Mucosa of stomach (tissue), 1 donor: Measurements from ENCODE around the gene MARVELD2.
"Not testable (repeated sequence)": the region's sequence is repeated elsewhere in the genome, so short reads cannot be mapped to it uniquely, and the experiment has no call there.

Experiments
- H3K27me3 ChIP-seq: one replicate; pipeline ENCODE4 v1.7.0; 2013; ENCODE audit warnings: mild to moderate bottlenecking, low read length; ENCODE audit not compliant: control insufficient read depth, insufficient read depth
- H3K36me3 ChIP-seq: one replicate; pipeline ENCODE4 v1.7.0; 2013; ENCODE audit warnings: low read length; ENCODE audit not compliant: control insufficient read depth, insufficient read depth
- H3K4me1 ChIP-seq: one replicate; pipeline ENCODE4 v1.7.0; 2013; ENCODE audit warnings: mild to moderate bottlenecking, low read length; ENCODE audit not compliant: control insufficient read depth, insufficient read depth
- H3K4me3 ChIP-seq: one replicate; pipeline ENCODE4 v1.7.0; 2013; ENCODE audit warnings: low read length
- H3K9ac ChIP-seq: one replicate; pipeline ENCODE4 v1.7.0; 2013; ENCODE audit warnings: mild to moderate bottlenecking, low read length, moderate library complexity
- H3K9me3 ChIP-seq: one replicate; pipeline ENCODE4 v1.7.0; 2013; ENCODE audit warnings: mild to moderate bottlenecking, low read length, moderate library complexity; ENCODE audit not compliant: control insufficient read depth
- donor health status: Pancreatic carcinoma.

MARVELD2 gene

DNA sequence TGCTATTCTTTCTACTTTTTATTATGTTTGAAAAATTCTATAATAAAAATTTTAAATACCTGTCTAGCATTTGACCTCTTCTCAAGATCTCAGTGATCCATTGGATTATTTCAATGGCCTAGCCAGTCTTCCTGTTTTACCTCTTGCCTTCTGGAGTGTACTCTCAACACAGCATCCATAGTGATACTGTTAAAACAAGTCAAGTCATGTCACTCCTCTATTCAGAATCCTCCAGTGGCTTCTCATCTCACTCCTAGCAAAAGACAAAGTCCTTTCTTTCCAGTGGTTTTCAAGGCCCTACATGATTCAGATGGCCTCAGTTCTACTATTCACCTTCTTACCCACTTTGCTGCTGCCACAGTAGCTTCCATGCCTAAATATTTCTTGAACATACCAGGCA lies 1.8 kb downstream of the MARVELD2 start:
- H3K4me3 ChIP-seq: no peak overlapping the region

DNA sequence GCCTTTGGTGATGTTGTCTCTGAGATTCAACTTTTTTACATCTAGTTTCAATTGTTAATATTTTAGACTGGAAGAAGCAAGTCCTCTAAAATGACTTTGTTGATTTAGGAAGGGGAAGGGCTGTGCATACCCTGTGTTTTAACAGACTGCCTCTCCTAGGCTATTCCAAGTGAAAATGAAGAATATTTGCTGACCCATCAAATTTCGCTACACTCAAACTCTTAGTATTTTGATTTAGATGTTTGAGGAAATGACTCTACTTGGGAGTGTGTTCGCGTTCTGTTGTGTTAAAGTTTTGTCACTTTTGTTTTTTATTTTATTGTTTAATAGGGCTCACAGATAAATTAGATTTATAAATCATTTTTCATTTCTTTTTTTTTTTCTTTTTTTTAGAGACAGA lies 3.6 kb downstream of the MARVELD2 start:
- H3K9ac ChIP-seq: no peak overlapping the region
- H3K4me3 ChIP-seq: no peak overlapping the region
- H3K27me3 ChIP-seq: no peaks in the 10 kb centered on the region
- peaks cover 6% of the 10 kb centered on the region for H3K4me1 ChIP-seq
- H3K36me3 ChIP-seq: no peaks in the 10 kb centered on the region
- no peaks in the 10 kb centered on the region for H3K9me3 ChIP-seq

More for the DNA sequence above, 1.8 kb downstream of the MARVELD2 start:
- Histone ChIP-seq H3K9ac (peak overlapping the region; percentile 99), H3K27me3 (no peaks in the 10 kb centered on the region), H3K36me3 (no peaks in the 10 kb centered on the region), H3K9me3 (no peaks in the 10 kb centered on the region), H3K4me1 (peaks cover 6% of the 10 kb centered on the region)

DNA sequence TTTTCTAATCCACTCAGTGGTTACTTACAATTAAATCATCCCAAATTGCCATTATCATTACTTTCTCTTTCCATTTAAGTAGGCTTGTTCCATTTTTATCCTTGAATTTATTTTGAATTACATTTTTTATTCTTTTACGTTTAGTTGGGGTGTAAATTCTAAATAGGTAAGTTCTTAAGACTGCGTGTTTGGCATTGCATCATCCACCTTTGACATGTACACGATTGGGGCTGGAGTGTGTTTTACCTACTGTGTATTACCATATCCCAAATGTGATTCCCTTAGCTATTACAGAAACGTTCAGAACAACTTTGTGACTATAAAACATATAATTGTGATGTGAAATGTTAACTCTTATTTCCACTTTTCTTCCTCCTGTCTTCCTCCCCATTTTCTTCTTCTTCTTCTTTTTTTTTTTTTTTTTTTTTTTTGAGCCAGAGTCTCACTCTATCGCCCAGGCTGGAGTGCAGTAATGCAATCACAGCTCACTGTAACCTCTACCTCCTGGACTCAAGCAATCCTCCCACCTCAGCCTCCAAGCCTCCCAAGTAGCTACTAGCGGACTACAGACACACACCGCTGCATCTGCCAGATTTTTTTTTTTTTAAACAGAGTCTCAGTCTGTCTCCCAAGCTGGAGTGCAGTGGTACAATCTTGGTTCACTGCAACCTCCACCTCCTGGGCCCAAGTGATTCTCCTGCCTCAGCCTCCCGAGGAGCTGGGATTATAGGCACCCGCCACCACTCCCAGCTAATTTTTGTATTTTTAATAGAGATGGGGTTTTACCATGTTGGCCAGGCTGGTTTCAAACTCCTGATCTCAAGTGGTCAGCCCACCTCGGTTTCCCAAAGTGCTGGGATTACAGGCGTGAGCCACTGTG lies 16.7 kb downstream of the MARVELD2 start:
- no peaks in the 10 kb centered on the region for H3K27me3 ChIP-seq
- no peak overlapping the region for H3K9ac ChIP-seq
- peaks cover 6% of the 10 kb centered on the region for H3K4me1 ChIP-seq
- H3K36me3 ChIP-seq: no peaks in the 10 kb centered on the region
- no peaks in the 10 kb centered on the region for H3K9me3 ChIP-seq
- H3K4me3 ChIP-seq: no peak overlapping the region

DNA sequence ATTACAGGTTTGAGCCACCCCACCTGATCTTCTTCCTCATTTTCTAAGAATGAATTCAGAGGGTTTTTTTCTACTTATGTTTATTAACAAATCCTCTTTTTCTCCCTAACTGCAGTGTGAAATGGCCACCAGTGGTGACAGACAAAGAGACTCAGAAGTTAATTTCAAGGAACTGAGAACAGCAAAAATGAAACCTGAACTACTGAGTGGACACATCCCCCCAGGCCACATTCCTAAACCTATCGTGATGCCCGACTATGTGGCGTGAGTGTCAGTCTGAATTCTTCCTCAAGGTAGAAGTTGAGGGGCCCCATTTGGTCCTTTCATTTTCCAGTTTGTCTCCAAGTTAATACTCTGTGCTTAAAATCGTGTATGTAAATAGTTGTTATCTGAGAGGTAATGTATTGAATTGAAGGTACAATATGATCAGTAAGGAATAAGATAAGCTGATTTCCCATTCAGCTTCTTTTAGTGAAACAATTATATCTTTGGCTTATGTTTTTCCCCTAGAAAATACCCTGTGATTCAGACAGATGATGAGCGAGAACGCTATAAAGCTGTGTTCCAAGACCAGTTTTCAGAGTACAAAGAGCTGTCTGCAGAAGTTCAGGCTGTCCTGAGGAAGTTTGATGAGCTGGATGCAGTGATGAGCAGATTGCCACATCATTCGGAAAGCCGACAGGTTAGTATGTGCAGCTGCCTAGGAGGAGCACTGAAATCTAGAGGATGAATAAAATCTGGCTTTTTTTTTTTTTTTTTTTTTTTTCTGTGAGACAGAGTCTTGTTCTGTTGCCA lies 17.7 kb downstream of the MARVELD2 start:
- Histone ChIP-seq H3K9ac (no peak overlapping the region), H3K4me1 (peaks cover 10% of the 10 kb centered on the region), H3K36me3 (no peaks in the 10 kb centered on the region), H3K9me3 (no peaks in the 10 kb centered on the region), H3K27me3 (no peaks in the 10 kb centered on the region), H3K4me3 (no peak overlapping the region)

DNA sequence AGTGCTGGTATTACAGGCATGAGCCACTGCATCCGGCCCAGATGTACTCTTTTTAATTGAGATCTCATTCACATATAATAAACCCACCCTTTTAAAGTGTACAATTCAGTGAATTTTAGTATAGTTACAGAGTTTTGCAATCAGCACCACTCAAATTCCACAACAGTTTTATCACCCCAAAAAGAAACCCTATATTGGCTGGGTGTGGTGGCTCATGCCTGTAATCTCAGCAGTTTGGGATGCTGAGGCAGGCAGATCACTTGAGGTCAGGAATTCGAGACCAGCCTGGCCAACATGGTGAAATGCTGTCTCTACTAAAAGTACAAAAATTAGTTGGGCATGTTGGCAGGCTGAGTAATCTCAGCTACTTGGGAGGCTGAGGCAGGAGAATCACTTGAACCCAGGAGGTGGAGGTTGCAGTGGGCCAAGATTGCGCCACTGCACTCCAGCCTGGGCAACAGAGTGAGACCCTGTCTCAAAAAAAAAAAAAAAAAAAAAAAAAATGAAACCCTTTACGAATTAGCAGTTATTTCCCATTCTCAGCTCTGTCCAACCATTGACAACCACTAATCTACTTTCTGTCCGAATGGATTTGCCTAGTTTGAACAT lies 20.5 kb downstream of the MARVELD2 start:
- H3K4me3 ChIP-seq, H3K9ac ChIP-seq, H3K9me3 ChIP-seq, H3K27me3 ChIP-seq, H3K36me3 ChIP-seq: not testable (repeated sequence)
- H3K4me1 ChIP-seq: peaks cover 11% of the 10 kb centered on the region

DNA sequence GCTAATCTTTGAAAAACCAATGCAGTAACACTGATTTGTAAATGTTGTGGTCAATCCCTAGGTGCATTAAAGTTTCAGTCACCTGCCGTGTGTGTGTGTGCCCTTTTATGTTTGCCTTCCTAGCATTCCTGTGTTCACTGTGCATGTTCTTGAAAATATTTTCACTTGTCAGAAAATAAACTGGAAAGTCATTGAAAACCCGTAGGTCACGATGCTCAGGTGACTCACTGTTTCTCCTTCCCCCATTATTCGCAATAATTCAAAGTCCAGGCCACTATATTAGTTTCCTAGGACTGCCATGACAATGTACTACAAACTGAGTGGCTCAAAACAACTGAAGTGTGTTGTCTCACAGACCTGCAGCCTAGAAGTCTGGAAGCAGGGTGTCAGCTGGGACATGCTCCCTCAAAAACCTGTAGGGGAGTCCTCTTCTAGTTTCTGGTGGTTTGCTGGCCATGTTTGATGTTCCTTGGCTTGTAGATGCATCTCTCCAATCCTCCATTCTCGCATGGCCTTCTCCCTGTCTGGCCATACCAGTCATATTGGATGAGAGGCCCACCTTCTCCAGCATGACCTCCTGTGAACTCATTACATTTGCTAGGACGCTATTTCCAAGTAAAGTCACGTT lies 29.3 kb downstream of the MARVELD2 start:
- Histone ChIP-seq H3K9ac (no peak overlapping the region), H3K9me3 (no peaks in the 10 kb centered on the region), H3K4me3 (no peak overlapping the region), H3K36me3 (no peaks in the 10 kb centered on the region), H3K27me3 (no peaks in the 10 kb centered on the region), H3K4me1 (peaks cover 15% of the 10 kb centered on the region)

DNA sequence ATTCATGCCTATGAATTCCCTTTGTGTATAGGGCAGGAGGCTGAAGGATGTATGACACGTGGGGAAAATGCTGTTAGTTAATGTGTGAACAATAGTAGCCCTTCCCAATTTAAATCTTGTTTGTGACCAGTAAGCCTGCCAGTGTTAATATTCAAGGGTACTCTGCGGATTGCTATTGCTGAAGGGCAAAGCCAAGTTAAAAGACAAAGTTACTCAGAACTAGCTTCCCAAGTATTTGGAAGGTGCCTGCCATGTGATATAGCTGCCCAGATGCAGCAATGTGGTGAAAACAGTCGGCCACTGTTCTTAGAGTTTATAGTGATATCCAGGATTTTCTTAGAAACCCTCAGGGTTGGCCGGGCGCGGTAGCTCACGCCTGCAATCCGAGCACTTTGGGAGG lies 34.6 kb downstream of the MARVELD2 start:
- no peak overlapping the region for H3K9ac ChIP-seq
- no peaks in the 10 kb centered on the region for H3K9me3 ChIP-seq
- H3K27me3 ChIP-seq: no peaks in the 10 kb centered on the region
- no peak overlapping the region for H3K4me3 ChIP-seq
- no peaks in the 10 kb centered on the region for H3K36me3 ChIP-seq
- H3K4me1 ChIP-seq: peaks cover 44% of the 10 kb centered on the region

DNA sequence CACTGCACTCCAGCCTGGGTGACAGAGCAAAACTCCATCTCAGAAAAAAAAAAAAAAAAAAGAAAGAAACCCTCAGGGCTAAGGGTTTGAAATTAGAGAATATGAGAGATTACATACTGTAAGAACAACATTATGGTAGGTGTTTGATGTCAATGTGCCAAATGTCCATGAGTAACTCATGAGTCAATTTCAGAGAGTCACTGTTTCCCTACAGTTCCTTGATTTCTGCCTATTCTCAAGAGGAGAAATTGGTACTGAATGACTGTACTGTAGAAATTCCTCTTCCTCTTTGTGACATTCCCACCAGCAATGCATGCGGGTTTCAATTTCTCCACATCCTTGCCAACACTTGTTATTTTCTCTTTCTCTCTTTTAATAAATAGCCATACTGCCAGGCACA lies 35.2 kb downstream of the MARVELD2 start:
- Histone ChIP-seq H3K36me3 (no peaks in the 10 kb centered on the region), H3K9ac (no peak overlapping the region), H3K9me3 (no peaks in the 10 kb centered on the region), H3K4me3 (no peak overlapping the region), H3K4me1 (peaks cover 49% of the 10 kb centered on the region), H3K27me3 (no peaks in the 10 kb centered on the region)

DNA sequence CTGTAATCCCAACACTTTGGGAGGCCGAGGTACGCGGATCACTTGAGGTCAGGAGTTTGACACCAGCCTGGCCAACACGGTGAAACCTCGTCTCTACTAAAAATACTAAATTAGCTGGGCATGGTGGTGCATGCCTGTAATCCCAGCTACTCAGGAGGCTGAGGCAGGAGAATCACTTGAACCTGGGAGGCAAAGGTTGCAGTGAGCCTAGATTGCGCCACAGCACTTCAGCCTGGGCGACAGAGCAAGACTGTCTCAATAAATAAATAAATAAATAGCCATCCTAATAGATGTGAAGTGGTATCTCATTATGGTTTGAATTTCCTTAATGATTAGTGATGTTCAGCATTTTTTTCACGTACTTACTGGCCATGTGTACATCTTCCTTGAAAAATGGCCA lies 35.6 kb downstream of the MARVELD2 start:
- not testable (repeated sequence) for H3K27me3 ChIP-seq, H3K36me3 ChIP-seq, H3K4me3 ChIP-seq, H3K9me3 ChIP-seq, H3K9ac ChIP-seq
- H3K4me1 ChIP-seq: peaks cover 50% of the 10 kb centered on the region

DNA sequence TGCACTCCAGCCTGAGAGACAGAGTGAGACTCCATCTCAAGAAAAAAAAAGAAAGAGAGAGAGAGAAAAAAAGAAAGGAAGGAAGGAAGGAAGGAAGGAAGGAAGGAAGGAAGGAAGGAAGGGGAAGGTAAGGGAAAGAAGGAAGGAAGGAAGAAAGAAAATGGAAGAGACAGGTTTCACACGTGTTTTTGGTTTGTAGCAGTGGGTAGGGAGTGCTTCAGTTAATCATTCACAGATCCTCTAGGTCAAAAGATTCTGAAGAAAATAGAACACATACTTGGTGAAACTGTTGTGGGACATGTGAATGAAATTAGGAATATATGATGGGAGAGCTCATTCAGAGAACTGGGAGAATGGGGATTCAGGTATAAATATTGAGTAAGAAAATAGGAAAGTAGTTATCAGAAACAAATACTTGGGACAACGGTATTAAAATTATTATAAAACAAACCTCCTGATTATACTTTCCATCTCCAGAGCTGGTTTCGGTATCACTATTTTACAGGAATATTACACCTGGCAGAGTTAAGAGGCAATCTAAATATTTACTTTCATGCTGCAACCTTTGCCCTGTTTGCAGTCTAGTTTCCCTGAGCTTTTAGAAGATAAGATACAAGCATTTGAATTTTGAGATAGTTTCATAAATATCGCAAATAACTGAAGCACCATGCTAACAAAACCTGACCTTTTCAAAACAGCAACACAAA lies 37.2 kb downstream of the MARVELD2 start:
- no peak overlapping the region for H3K4me3 ChIP-seq
- H3K9me3 ChIP-seq: no peaks in the 10 kb centered on the region
- H3K9ac ChIP-seq: peak overlapping the region; percentile 66
- H3K4me1 ChIP-seq: peaks cover 50% of the 10 kb centered on the region
- no peaks in the 10 kb centered on the region for H3K36me3 ChIP-seq
- no peaks in the 10 kb centered on the region for H3K27me3 ChIP-seq

DNA sequence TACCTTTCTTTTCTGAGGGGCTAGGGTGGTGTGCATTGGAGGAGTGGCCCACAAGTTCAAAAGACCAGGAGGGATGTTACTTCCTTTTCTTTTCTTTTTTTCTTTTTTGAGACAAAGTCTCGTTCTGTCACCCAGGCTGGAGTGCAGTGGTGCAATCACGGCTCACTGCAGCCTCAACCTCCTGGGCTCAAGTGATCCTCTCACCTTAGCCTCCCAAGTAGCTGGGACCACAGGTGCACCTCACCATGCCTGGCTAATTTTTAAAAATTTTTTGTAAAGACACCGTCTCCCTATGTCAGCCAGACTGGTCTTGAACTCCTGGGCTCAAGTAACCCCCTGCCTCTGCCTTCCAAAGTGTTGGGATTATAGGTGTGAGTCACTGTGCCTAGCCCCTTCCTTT lies 38.6 kb downstream of the MARVELD2 start:
- H3K4me1 ChIP-seq: peaks cover 50% of the 10 kb centered on the region
- H3K9me3 ChIP-seq, H3K27me3 ChIP-seq: not testable (repeated sequence)

More for the DNA sequence above, 38.6 kb downstream of the MARVELD2 start:
- H3K9ac ChIP-seq, H3K4me3 ChIP-seq, H3K36me3 ChIP-seq: not testable (repeated sequence)
